GM19043 (cell line): ENCODE measurements around the gene SIGLEC9.
"Not testable (repeated sequence)": the region's sequence is repeated elsewhere in the genome, so short reads cannot be mapped to it uniquely, and the experiment has no call there.

Experiments used
- ATAC-seq: cut with Tn5 transposase; IDR thresholded peaks from one replicate; pipeline ENCODE4 v1.9.1; 2021; ENCODE audit warnings: low read depth; ENCODE audit not compliant: unreplicated experiment

Gene SIGLEC9

GRCh38 chr19:51169283-51169918 is 44.7 kb downstream of the SIGLEC9 start:
- not testable (repeated sequence) for ATAC-seq

GRCh38 chr19:51172223-51172622 is 47.5 kb downstream of the SIGLEC9 start:
- no peak for ATAC-seq

- no peak for ATAC-seq
Observed at GRCh38 chr19:51173681-51174080, 49.0 kb downstream of the SIGLEC9 start.

- ATAC-seq = no peak
Observed at GRCh38 chr19:51179256-51179655, 54.5 kb downstream of the SIGLEC9 start.
